Fibroblast of lung (primary cell): ENCODE measurements around the gene MRPL55.

Source experiments
- CTCF ChIP-seq, 2 donors: IDR thresholded peaks in 1 of 2; conservative IDR thresholded peaks in 1 of 2; 1 replicate in 1 of 2; 2 replicates in 1 of 2; pipeline ENCODE4 v1.5.1; 2011 to 2012; ENCODE audit warnings: low read length in 2 of 2, control low read depth in 1 of 2, inconsistent platforms in 1 of 2, low read depth in 1 of 2, mild to moderate bottlenecking in 1 of 2
- EZH2 ChIP-seq: IDR thresholded peaks from 2 replicates; pipeline ENCODE4 v1.5.1; 2012; ENCODE audit warnings: low read length, control low read depth, mild to moderate bottlenecking; ENCODE audit errors: missing control alignments

GRCh38 chr1:228105270-228105995 lies 3.7 kb downstream of the MRPL55 start:
- TF ChIP-seq CTCF (conservative IDR thresholded peaks at IDR 0.05 in 1 of 2, IDR thresholded peaks at IDR 0.05 in 1 of 2; ENCODE audit: low read depth in 1 of 2, low read length in 2 of 2) (no peak), EZH2 (no peak)
